Liver (tissue), 9 donors: ENCODE data around the gene ZNF280D. TPM values are rescaled to one million over a fixed set of nuclear protein-coding genes. Genes with fewer than 3 reads are reported as not detected.
A peak's percentile ranks its signal among the peaks of the same experiment; 100 is the strongest.

Experiments used
- DNase-seq: peaks from one replicate; pipeline ENCODE4 v3.0.0-alpha.2; 2017; ENCODE audit warnings: low spot score
- H3K27ac ChIP-seq, 2 donors: one replicate each; pipeline ENCODE4 v1.7.0; 2013; ENCODE audit warnings: inconsistent platforms in 2 of 2, low read length in 2 of 2, control low read depth in 1 of 2, low read depth in 1 of 2, mild to moderate bottlenecking in 1 of 2
- H3K27me3 ChIP-seq, 4 donors: one replicate each; pipeline versions ENCODE4 v1.6.1 to v1.7.0; 2013; ENCODE audit warnings: low read length in 3 of 4, inconsistent platforms in 1 of 4, mild to moderate bottlenecking in 1 of 4, moderate library complexity in 1 of 4; ENCODE audit not compliant: control insufficient read depth in 4 of 4, insufficient read depth in 4 of 4
- H3K36me3 ChIP-seq, 4 donors: one replicate each; pipeline versions ENCODE4 v1.6.1 to v1.7.0; 2013; ENCODE audit warnings: low read length in 3 of 4, mild to moderate bottlenecking in 3 of 4, low read depth in 1 of 4, moderate library complexity in 1 of 4; ENCODE audit not compliant: control insufficient read depth in 4 of 4, insufficient read depth in 3 of 4
- H3K4me1 ChIP-seq, 4 donors: one replicate each; pipeline versions ENCODE4 v1.6.1 to v1.7.0; 2013; ENCODE audit warnings: low read length in 3 of 4, mild to moderate bottlenecking in 3 of 4, moderate library complexity in 1 of 4; ENCODE audit not compliant: control insufficient read depth in 4 of 4, insufficient read depth in 4 of 4
- H3K4me3 ChIP-seq, 3 donors: one replicate each; pipeline versions ENCODE4 v1.6.1 to v1.7.0; 2013; ENCODE audit warnings: low read length in 3 of 3, control low read depth in 1 of 3, low read depth in 1 of 3, mild to moderate bottlenecking in 1 of 3
- H3K9ac ChIP-seq, 2 donors: one replicate each; pipeline ENCODE4 v1.7.0; 2013; ENCODE audit warnings: low read length in 2 of 2, mild to moderate bottlenecking in 2 of 2, moderate library complexity in 2 of 2, control low read depth in 1 of 2, low read depth in 1 of 2
- H3K9me3 ChIP-seq, 4 donors: one replicate each; pipeline versions ENCODE4 v1.6.1 to v1.7.0; 2013; ENCODE audit warnings: low read length in 3 of 4; ENCODE audit not compliant: control insufficient read depth in 4 of 4
- EGR1 ChIP-seq, 2 donors: IDR thresholded peaks; 2 replicates each; pipeline ENCODE4 v1.6.1; 2016 to 2018; ENCODE audit warnings: antibody characterized with exemption in 2 of 2, low read depth in 2 of 2
- FOXA1 ChIP-seq: IDR thresholded peaks from 2 replicates; pipeline ENCODE4 v1.6.1; 2016; ENCODE audit warnings: antibody characterized with exemption
- FOXA2 ChIP-seq: IDR thresholded peaks from 2 replicates; pipeline ENCODE4 v1.6.1; 2016; ENCODE audit warnings: antibody characterized with exemption
- GABPA ChIP-seq, 2 donors: IDR thresholded peaks in 1 of 2; conservative IDR thresholded peaks in 1 of 2; 2 replicates each; pipeline ENCODE4 v1.6.1; 2016; ENCODE audit warnings: antibody characterized with exemption in 2 of 2, mild to moderate bottlenecking in 1 of 2, moderate library complexity in 1 of 2
- HNF4A ChIP-seq, 2 donors: conservative IDR thresholded peaks; 2 replicates each; pipeline ENCODE4 v1.6.1; 2016; ENCODE audit warnings: antibody characterized with exemption in 2 of 2, mild to moderate bottlenecking in 2 of 2
- HNF4G ChIP-seq: IDR thresholded peaks from 2 replicates; pipeline ENCODE4 v1.6.1; 2016; ENCODE audit warnings: antibody characterized with exemption
- JUND ChIP-seq, 2 donors: IDR thresholded peaks; 2 replicates each; pipeline ENCODE4 v1.6.1; 2016; ENCODE audit warnings: antibody characterized with exemption in 2 of 2
- NR2F2 ChIP-seq: IDR thresholded peaks from 2 replicates; pipeline ENCODE4 v1.6.1; 2016; ENCODE audit warnings: antibody characterized with exemption
- RAD21 ChIP-seq, 2 donors: IDR thresholded peaks; 2 replicates each; pipeline ENCODE4 v1.6.1; 2016; ENCODE audit warnings: antibody characterized with exemption in 2 of 2, mild to moderate bottlenecking in 2 of 2
- RXRA ChIP-seq, 2 donors: IDR thresholded peaks; 2 replicates each; pipeline ENCODE4 v1.6.1; 2017 to 2018; ENCODE audit warnings: antibody characterized with exemption in 2 of 2, mild to moderate bottlenecking in 1 of 2
- SP1 ChIP-seq: IDR thresholded peaks from 2 replicates; pipeline ENCODE4 v1.6.1; 2018; ENCODE audit warnings: antibody characterized with exemption, mild to moderate bottlenecking
- TAF1 ChIP-seq: conservative IDR thresholded peaks from 2 replicates; pipeline ENCODE4 v1.6.1; 2016; ENCODE audit warnings: antibody characterized with exemption, mild to moderate bottlenecking
- YY1 ChIP-seq: IDR thresholded peaks from 2 replicates; pipeline ENCODE4 v1.6.1; 2016; ENCODE audit warnings: antibody characterized with exemption, mild to moderate bottlenecking
- WGBS: extraction: QIAGEN DNeasy Blood & Tissue Kit; methylation state at CpG from one replicate; pipeline ENCODE4 v1.1.7; 2013; 5-methylcytosine and 5-hydroxymethylcytosine counted together
- polyA plus RNA-seq, 2 donors: library from polyadenylated mRNA; stranded (reverse) in 1 of 2; unstranded in 1 of 2; fragments of 200-250 nt in 1 of 2; fragments of >200 nt in 1 of 2; fragmentation: Nextera tagmentation in 1 of 2; extraction: Ambion mirVana in 1 of 2; gene quantifications; one replicate each; pipeline versions ENCODE4 v1.2.1 to v1.2.3, GENCODE V29; 2013 to 2015
- total RNA-seq, 2 donors: library from RNA; depleted of rRNA; stranded (reverse); fragments of >200 nt; gene quantifications; one replicate each; pipeline ENCODE4 v1.2.3, GENCODE V29; 2014
- TF ChIP-seq, protein P1 (sequence below): IDR thresholded peaks from 2 replicates; pipeline ENCODE4 v1.6.1; 2016; ENCODE audit warnings: antibody characterized with exemption, mild to moderate bottlenecking
- TF ChIP-seq, protein P2 (sequence below): fragments of 150-350 bp; IDR thresholded peaks from 2 replicates; pipeline ENCODE4 v1.5.1; 2017; ENCODE audit warnings: improper control_type of control experiment, low read depth, low read length; ENCODE audit not compliant: missing input control
- TF ChIP-seq, protein P3 (sequence below): IDR thresholded peaks from 2 replicates; pipeline ENCODE4 v1.6.1; 2016; ENCODE audit warnings: antibody characterized with exemption
- TF ChIP-seq, protein P4 (sequence below): IDR thresholded peaks from 2 replicates; pipeline ENCODE4 v1.6.1; 2016; ENCODE audit warnings: antibody characterized with exemption
- TF ChIP-seq, protein P5 (sequence below): IDR thresholded peaks from 2 replicates; pipeline ENCODE4 v1.6.1; 2016; ENCODE audit warnings: antibody characterized with exemption
- donor health status: healthy.
- donor health status: healthy.
- donor health status: healthy.
- donor health status: healthy.
- donor health status: healthy.

ZNF280D gene
- total and polyA plus RNA-seq, 4 donors, result 5.2 to 32.6 (median 18.9) TPM

DNA sequence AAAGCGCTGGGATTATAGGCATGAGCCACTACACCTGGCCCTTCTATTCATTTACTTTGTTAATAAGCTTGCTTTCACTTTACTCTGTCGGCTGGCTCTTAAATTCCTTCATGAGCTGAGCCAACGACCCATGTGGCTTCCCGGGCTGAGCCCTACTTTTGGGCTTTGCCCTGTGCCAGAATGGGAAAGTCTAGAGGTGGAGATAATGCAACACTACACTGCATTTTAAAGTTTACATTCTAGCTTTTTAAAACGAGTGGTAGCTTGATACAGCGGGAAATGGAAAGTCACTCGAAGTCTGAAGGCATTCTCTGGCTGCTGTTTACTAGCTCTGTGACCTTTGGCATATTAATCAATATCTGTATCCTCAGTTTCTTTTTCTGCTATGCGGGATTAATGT is 49.0 kb upstream of the ZNF280D start:
- TF ChIP-seq, protein P1, sequence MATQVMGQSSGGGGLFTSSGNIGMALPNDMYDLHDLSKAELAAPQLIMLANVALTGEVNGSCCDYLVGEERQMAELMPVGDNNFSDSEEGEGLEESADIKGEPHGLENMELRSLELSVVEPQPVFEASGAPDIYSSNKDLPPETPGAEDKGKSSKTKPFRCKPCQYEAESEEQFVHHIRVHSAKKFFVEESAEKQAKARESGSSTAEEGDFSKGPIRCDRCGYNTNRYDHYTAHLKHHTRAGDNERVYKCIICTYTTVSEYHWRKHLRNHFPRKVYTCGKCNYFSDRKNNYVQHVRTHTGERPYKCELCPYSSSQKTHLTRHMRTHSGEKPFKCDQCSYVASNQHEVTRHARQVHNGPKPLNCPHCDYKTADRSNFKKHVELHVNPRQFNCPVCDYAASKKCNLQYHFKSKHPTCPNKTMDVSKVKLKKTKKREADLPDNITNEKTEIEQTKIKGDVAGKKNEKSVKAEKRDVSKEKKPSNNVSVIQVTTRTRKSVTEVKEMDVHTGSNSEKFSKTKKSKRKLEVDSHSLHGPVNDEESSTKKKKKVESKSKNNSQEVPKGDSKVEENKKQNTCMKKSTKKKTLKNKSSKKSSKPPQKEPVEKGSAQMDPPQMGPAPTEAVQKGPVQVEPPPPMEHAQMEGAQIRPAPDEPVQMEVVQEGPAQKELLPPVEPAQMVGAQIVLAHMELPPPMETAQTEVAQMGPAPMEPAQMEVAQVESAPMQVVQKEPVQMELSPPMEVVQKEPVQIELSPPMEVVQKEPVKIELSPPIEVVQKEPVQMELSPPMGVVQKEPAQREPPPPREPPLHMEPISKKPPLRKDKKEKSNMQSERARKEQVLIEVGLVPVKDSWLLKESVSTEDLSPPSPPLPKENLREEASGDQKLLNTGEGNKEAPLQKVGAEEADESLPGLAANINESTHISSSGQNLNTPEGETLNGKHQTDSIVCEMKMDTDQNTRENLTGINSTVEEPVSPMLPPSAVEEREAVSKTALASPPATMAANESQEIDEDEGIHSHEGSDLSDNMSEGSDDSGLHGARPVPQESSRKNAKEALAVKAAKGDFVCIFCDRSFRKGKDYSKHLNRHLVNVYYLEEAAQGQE, result peak; percentile 10
- no peak for TF ChIP-seq EGR1 (IDR thresholded peaks at IDR 0.05; ENCODE audit: low read depth in 2 of 2)
- TF ChIP-seq HNF4G, result peak; percentile 21
- TF ChIP-seq JUND (IDR thresholded peaks at IDR 0.05), result peak in 1 of 2 donors; percentile 5
- TF ChIP-seq FOXA2, result no peak
- no peak for TF ChIP-seq FOXA1
- TF ChIP-seq HNF4A (conservative IDR thresholded peaks at IDR 0.05), result peak; percentile 49 to 60
- TF ChIP-seq RAD21 (IDR thresholded peaks at IDR 0.05), result peak in 1 of 2 donors; percentile 34
- TF ChIP-seq, protein P2, sequence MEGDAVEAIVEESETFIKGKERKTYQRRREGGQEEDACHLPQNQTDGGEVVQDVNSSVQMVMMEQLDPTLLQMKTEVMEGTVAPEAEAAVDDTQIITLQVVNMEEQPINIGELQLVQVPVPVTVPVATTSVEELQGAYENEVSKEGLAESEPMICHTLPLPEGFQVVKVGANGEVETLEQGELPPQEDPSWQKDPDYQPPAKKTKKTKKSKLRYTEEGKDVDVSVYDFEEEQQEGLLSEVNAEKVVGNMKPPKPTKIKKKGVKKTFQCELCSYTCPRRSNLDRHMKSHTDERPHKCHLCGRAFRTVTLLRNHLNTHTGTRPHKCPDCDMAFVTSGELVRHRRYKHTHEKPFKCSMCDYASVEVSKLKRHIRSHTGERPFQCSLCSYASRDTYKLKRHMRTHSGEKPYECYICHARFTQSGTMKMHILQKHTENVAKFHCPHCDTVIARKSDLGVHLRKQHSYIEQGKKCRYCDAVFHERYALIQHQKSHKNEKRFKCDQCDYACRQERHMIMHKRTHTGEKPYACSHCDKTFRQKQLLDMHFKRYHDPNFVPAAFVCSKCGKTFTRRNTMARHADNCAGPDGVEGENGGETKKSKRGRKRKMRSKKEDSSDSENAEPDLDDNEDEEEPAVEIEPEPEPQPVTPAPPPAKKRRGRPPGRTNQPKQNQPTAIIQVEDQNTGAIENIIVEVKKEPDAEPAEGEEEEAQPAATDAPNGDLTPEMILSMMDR, result no peak
- TF ChIP-seq, protein P3, sequence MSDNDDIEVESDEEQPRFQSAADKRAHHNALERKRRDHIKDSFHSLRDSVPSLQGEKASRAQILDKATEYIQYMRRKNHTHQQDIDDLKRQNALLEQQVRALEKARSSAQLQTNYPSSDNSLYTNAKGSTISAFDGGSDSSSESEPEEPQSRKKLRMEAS, result peak; percentile 14
- TF ChIP-seq SP1, result peak; percentile 72
- no peak for TF ChIP-seq NR2F2
- TF ChIP-seq, protein P4, sequence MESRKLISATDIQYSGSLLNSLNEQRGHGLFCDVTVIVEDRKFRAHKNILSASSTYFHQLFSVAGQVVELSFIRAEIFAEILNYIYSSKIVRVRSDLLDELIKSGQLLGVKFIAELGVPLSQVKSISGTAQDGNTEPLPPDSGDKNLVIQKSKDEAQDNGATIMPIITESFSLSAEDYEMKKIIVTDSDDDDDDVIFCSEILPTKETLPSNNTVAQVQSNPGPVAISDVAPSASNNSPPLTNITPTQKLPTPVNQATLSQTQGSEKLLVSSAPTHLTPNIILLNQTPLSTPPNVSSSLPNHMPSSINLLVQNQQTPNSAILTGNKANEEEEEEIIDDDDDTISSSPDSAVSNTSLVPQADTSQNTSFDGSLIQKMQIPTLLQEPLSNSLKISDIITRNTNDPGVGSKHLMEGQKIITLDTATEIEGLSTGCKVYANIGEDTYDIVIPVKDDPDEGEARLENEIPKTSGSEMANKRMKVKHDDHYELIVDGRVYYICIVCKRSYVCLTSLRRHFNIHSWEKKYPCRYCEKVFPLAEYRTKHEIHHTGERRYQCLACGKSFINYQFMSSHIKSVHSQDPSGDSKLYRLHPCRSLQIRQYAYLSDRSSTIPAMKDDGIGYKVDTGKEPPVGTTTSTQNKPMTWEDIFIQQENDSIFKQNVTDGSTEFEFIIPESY, result no peak
- TF ChIP-seq YY1, result peak; percentile 56
- TF ChIP-seq RXRA (IDR thresholded peaks at IDR 0.05), result peak in 1 of 2 donors; percentile 53
- no peak for TF ChIP-seq GABPA (IDR thresholded peaks at IDR 0.05 in 1 of 2, conservative IDR thresholded peaks at IDR 0.05 in 1 of 2)
- TF ChIP-seq TAF1, result no peak
- TF ChIP-seq, protein P5, sequence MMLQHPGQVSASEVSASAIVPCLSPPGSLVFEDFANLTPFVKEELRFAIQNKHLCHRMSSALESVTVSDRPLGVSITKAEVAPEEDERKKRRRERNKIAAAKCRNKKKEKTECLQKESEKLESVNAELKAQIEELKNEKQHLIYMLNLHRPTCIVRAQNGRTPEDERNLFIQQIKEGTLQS, result no peak
- no peak for DNase-seq
- peaks cover 5 to 12% (median 8%) of the 10 kb centered on the region in 4 donors for H3K4me1 ChIP-seq
- H3K4me3 ChIP-seq, result peak overlapping the region; percentile 11 to 62 (median 25)
- H3K9me3 ChIP-seq, result no peaks in the 10 kb centered on the region
- H3K27ac ChIP-seq, result peak overlapping the region in 1 of 2 donors; percentile 78
- no peaks in the 10 kb centered on the region for H3K36me3 ChIP-seq
- WGBS, result 40% methylated on average over 8 of the region's 8 CpGs
- no peaks in the 10 kb centered on the region for H3K27me3 ChIP-seq
- peak overlapping the region in 1 of 2 donors; percentile 63 for H3K9ac ChIP-seq
